Activated CD8-positive, alpha-beta memory T cell treated with anti-CD3 and anti-CD28 coated beads for 4 hours (primary cell): ENCODE measurements around the gene ARHGEF4.

Experiments used
- DNase-seq, 2 donors: peaks; one replicate each; pipeline ENCODE4 v3.0.0-alpha.2; 2020; ENCODE audit warnings: low read depth in 2 of 2

ARHGEF4 gene

DNA sequence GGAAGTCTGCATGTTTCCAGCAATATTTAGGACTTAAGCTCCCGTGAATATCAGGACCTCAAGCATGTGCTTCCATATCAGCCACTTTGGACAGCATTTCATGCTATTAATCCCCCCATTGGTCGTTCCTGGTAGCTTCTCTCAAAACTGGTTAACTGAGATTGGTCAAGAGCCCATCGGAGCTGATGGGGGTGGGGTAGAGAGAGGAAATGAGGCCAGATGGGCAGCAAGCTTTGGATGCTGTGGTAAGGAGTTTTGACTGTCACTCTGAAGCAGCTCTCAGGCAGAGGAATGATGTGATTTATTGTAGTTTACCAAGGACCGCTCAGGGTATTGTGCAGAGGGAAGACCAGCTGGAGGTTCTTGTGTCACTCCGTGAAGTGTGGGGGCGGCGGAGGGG is 174.8 kb downstream of the ARHGEF4 start:
- DNase-seq = no peak

DNA sequence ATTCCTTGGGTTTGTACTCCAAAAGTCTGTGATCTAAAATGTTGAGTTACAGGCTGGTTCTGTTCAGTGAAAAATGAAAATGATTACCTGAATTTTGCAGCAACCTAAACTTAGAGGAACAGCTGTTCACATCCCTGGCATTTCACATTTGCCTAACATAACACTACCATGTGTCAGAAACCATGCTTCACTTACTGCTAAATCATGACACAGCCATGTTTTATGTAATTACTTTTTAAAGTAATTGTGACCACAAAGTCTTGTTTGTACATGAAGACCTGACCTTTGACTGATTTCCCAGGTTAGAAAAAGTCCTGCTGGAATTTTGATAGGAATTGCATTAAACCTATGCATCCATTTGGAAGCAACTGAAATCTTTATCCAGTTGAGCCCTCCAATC is 177.4 kb downstream of the ARHGEF4 start:
- DNase-seq = no peak

DNA sequence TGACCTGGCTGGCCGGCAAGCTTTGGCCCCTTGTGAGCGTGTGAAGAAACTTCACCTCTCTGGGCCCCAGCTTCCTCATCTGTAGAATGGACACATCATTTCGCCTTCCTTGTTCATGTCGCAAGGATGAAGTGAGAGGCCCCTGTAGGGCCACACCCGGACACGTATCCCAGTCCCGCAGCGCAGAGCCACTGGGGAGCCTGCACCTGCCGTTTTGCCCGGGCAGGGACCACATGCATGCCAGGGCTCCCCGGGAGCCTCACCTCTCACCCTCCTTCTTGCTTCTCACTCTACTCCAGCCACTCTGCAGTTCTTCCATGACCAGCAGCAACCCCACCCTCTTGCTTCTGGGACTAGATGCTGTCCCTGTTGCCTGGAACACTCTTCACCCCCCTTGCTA is 179.1 kb downstream of the ARHGEF4 start:
- no peak for DNase-seq

DNA sequence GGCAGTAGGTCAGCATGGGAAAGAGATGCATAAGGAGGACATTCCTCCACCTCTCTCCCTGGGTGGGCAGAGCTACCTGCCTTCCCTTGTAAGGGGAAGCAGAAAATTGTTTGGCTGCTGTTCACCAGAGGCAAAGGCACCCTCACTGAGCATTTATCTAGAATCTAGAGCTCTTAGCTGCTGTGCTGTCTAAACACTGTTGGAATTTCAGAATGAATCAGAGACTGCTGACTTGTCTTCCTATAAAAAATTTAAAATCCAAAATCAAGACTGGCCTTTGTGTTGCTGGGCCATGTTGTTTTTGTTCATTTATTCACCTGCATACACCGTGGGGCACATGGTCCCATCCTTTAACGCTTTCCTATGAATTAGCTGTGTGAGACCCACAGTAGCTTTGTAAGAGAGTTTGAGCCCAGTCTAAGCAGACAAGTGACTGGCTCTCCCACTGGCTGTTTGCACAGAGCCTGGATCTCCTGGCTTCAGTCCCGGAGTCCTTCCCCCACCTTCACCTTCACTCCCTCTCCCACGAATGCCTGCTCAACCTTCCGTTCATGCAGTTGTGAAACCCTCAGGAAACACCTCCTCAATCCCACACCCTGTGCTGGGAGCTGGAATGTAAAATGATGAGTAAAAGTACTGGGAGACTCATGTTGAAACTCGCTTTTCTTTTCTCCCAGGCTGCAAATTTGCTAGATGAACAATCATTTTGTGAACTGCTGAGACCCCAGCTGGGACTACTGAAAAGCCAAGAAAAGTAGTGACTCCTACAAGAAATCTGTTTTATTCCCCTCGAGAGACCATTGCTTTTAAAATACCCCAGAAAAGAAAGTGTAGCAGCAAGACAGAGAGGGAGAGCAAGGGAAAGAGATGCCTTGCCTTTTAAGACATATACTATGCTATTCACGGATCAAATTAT is 180.4 kb downstream of the ARHGEF4 start:
- DNase-seq = no peak

DNA sequence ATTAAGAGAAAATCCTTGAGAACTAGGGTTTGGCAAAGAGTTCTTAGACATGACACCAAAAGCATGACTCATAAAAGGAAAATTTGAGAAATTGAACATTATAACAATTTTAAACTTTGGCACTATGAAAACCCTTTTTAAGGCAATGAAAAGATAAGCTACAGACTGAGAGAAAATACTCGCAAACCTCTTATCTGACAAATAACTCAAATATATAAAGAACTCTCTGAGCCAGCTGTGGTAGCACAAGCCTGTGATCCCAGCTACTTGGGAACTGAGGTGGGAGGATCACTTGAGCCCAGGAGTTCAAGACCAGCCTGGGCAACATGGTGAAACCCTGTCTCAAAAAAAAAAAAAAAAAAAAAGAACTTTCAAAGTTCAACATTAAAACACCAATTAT is 186.0 kb downstream of the ARHGEF4 start:
- no peak for DNase-seq

DNA sequence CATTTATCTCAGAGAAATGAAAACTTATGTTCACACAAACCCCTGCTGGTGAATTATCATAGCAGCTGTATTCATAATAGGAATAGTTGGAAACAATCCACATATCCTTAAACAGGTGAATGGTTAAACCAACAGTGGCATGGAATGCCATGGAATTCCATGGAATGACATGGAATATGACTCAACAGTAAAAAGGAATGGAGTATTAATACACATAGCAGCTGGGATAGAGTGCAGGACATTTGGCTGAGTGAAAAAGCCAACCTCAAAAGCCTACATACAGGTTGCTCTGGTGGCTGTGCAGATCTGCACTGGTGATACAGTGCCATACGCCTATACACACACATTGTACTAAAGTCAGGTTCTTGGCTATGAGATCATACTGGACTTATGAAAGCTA is 187.0 kb downstream of the ARHGEF4 start:
- no peak for DNase-seq

DNA sequence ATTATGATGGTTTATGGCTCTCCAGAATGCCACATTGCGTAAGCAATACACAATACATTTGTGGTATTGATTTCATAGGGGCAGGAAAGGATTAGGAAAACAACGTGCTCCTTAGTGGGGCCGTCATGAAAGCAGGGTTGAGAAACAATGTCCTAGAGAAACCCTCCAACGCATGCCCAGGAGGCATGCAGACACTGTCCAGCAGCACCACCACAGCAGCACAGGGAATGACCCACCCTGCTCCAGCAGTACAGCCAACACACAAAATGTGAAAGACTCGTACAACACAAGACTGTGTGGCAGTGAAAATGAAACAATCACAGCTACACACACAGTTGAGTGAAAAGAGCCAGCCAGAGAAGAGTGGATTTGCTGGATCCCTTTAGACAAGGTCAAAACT is 190.2 kb downstream of the ARHGEF4 start:
- DNase-seq = no peak

DNA sequence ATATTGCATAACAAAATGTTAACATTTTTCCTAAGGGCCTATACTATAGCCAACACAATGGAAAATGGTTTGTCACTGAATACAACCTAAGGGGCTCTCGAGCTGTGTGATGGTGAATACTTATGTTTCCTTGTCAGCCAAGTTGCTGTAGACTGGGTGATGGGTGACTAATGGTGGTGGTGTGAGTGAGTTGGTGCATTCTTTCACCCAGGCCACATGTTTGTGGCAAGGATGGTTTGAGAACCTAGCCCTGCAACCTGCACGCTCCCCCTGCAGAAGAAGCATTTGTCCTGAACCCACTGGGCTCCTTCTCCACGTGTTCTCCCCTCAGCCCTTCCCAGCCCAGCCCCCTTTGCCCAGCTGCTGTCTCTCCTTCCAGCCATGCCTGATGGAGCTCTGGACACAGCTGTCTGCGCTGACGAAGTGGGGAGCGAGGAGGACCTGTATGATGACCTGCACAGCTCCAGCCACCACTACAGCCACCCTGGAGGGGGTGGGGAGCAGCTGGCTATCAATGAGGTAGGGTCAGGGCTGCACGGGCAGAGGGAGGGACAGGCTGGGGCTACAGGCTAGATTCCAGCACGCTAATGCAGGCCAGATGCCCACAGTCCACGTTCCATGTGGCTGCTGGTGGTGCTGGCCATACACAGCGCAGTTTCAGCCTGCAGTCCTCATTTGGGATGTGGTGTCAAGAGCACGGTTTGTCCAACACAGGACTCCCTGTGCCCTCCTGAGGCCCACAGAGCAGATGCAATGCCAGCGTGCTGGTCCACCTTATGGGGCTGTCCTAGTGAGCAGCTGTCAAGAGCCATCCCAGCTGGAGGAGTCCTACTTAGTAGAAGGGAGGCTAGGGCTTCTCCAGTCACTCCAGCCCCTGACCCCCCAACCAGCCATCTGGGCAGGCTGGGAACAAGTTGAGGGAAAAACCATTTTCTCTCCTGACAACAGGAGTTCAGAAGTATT is 191.1 kb downstream of the ARHGEF4 start:
- no peak for DNase-seq

DNA sequence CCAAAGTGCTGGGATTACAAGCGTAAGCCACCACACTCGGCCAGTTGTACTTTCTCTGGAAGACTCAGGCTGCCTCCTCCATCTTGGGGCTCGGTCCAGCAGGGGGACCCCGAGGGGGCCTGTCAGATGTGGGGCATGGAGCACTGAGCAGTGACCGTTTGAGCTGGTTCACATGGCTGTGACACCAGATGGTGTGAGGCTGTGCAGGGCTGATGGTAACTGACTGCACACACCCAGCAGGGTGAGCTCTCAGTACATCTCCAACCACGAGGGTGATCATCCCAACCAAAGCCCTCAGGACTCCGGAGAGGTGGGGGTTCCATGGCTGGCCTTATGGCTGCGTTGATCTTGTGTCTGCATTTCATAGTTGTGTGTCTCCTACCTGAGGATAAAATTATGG is 193.1 kb downstream of the ARHGEF4 start:
- no peak for DNase-seq

DNA sequence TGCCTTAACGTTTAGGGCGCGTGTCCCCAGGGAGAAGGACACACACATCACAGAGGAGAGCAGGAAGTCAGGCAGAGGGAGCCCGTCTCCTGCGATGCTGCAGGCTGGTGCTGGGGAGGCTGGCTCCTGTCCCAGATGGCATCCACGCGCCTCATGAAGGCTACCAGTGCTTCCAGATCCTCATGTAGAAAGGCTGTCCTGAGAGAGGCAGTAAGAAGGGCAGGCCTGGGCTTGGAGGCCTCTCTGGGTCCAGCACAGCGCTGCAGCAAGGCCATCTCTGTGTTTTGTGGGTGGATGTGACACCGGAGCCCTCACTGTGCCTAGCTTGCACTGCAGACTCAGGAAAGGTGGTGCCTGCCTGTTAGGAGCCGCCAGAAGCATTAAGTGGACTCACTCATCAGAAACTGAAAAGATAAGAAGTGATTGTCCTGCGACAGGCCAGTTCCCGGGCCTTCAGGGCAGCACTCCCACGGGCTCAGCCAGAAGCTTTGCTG is 193.8 kb downstream of the ARHGEF4 start:
- no peak for DNase-seq

DNA sequence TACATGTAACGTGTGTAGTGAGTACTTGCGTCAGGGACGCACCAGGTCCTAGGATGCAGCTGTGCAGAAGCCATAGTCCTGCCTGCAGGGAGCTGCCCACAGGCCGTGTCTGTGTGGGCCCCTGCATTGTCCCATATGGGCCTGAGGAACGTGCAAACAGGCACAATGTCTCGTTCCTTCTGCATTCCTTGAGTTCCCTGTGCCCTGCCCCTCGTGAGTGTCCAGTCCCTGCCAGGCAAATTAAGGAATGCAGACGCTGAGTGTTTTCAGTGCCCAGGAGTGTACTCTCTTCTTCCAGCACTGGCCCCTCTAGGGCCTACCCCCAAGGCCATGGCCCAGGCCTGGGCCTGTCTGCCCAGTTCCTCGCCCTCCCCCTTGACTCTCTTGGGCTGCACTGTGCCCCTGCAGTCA is 194.7 kb downstream of the ARHGEF4 start:
- DNase-seq = no peak

DNA sequence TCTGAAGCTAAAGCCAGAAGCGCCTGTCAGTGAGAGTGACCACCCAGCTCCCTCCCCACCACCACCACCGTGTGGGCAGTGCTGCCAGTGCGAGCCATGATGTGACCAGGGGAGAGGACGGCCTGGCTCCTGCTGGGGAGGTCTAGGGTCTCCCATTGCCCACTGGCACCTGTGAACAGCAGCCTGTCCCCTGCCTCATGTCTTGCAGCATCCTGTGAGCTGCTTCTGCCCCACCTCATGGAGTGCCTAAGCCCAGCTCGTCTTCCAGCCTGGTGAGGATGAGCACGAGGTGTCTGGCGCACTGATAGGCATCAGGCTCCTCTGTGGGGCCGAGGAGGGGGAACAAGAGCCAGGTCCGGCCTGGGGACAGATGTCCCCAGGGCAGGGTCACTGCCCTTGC is 195.2 kb downstream of the ARHGEF4 start:
- DNase-seq = no peak

DNA sequence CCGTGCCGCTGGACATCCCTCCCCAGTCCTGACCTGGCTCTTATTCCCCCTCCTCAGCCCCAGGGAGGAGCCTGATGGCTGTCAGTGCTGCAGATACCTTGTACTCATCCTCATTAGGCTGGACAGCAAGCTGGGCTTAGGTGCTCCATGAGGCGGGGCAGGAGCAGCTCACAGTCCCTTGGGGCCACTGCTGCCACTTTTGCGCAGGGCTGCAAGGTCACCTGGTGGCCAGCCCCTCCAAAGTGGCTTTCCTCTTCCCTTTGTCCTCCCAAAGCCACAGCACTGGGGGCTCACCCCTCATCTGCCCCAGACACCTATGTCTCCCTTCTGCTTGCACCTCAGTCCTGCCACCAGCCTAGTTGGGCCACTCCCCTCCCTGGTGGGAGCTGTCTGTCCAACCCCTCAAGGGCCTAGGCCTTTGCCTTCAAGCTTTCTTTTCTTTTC is 195.7 kb downstream of the ARHGEF4 start:
- no peak for DNase-seq

DNA sequence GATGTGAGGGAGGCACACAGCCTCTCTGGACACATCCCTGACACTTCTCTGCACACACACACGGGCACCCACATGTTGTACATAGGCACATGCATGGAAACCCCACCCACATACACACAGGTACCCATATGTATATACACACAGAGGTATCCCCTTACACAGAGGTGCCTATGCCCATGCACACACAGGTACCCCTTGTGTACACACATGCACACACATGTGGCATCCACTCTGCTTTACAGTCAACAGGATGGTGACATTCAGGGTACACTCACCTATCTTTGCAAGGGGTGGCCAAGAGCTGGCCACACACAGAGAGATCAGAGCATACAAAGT is 197.0 kb downstream of the ARHGEF4 start:
- no peak for DNase-seq

DNA sequence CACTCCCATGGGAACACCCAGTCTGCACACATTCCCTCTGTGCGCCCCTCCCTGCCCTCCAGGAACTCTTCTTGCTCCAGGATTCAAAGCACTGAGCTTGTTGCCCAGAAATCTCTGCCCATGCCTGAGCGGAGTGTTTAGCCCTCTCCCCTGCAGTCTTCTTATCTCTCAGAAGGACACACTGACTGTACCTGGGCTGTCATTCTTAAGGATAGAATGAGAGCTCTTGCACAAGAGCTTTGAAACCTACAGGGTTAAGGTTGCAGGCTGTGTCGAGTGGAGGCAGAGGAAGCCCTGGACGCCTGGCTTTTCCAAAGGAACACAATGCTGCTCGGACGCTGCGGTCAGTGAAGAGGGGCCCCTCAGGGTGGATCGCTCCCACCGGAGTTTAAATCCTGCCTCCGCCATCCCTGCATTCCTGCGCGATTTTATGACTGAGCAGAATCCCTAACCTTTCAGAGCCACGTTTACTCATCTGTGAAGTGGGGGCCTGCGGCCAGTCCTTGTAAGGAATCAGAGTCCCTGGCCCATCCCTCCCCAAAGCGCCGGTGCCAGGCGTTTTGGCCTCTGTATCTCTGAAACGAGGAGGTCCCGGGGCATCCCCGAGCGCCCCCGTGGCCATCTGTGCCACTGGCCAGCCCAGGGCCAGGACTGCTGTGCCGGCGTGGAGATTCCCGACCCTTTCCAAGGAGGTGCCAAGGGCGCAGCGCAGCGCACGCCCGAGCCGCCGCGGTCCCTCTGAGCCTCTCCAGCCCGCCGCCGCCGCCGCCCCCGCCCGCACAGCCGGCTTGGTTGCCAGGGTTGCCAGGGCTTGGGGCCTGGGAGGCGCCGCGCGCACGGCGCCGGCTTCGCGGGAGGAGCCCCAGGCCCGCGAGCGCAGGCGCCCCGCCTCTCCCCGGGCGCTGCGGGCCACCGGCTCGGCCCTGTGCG is 197.7 kb downstream of the ARHGEF4 start:
- DNase-seq = no peak

DNA sequence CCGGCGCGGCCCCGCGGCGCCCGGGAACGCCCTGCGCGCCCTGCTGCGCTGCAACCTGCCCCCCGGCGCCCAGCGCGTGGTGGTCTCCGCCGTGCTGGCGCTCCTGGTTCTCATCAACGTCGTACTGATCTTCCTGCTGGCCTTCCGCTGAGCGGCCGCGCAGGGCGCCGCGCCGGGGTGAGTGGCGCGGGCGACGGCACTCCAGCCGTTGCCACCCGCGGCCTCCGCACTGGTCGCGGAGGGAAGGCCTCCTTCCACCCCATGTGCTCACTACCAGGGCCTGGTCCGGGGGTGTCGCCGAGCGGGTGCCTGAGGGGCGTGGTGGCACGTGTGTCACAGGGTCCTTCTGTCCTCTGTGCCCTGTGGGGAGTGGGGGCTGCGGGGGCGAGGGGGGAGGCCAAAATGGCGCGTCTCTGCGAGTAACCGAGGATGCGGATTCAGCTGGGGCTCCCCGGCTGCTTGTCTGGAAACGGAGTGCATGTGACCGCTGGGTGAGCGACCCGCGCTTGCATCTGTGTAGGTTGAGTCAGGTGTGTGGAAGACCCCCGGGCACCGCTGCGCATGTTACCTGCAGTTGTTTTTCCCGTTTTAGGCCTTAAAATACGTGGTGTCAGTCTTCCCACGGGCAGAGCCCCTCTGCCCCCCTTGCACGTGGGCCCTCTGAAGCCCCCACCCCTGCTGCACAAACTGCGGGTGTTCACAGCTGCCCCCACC is 198.6 kb downstream of the ARHGEF4 start:
- DNase-seq = no peak

DNA sequence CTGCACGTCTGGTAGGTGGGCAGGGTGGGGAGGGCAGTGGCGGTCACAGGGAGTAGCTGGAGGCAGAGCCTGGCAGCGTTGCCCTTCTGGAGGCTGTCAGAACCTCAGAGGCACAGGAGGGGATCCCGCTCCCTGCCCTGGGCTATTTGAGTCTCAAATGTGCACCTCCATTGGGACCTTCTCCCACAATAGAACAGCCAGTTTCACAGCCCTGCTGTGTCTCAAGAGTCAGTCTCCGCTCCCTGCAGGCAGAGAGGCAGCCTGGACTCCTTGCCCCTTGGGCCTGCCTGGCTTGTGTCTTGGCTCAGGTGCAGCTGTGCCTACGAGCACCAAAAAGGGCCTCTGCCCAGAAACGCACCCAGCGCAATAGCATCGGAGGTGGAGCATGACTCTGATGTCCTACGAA is 199.1 kb downstream of the ARHGEF4 start:
- DNase-seq = no peak

DNA sequence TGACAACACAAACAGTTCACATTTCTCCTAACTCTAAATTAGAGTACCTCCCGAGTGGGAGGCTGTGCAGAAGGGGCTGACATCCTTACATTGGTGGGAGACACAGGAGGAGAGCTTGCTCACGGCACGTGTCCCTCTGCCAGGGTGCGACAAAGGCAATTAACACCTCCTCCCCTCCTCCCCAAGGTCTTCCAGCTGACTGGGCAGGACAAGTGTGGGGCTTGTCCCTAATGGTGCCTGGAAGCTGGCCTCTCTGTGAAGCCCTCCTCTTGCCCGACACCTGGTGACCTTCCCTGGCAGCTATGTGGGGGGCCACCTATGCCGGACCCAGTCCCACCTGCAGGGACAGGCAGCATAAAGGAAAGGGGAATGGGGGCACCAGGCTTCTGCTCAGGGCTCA is 199.6 kb downstream of the ARHGEF4 start:
- DNase-seq = no peak

DNA sequence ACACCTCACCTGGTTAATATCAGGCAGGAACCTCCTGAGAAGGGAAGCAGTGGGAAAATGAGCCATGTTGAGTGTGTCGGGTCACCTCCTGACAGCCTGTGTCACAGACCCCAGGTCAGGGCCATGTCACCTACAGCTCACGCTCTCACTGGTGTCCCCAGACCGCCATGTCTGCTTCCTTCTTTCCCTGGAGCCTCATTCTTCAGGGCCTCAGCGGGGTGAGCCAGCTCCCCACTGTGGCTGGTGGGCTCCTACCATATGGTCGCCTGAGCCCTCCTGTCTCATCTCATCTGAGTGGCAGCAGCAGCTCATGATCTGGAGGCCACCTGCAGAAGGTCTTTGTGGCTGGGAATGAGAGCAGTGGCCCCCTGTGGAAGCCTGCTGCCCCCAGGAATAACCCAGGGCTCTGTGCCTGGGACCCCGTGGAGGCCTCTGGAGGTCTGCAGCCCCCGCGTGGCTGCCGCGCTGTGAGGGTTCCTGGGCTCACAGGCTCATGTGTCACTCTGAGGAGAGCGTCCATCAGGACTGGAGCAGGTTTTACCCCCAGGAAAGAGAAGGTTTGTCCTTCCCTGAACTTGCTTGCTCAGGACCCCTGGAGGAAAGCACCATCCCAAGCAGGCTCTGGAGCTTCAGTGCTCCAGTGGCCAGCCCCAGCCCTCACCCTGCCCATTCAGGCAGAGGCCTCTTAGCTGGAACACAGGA is 200.1 kb downstream of the ARHGEF4 start:
- DNase-seq = no peak
